Nephron progenitor cell (in vitro differentiated cells): Measurements from ENCODE around the gene TBC1D25.
"Not testable (repeated sequence)": the region's sequence is repeated elsewhere in the genome, so short reads cannot be mapped to it uniquely, and the experiment has no call there.

Experiments used
- DNase-seq: peaks from one replicate; pipeline ENCODE4 v3.0.0; 2021
- H3K27ac Mint-ChIP-seq: 2 replicates; pipeline ENCODE4 v1.8.0; 2021; ENCODE audit warnings: mild to moderate bottlenecking, moderate library complexity, mixed read lengths
- H3K27me3 Mint-ChIP-seq: 2 replicates; pipeline ENCODE4 v1.8.0; 2021; ENCODE audit warnings: mild to moderate bottlenecking, low read depth, mixed read lengths; ENCODE audit not compliant: poor library complexity
- H3K36me3 Mint-ChIP-seq: 2 replicates; pipeline ENCODE4 v1.8.0; 2021; ENCODE audit warnings: low read depth, mixed read lengths
- H3K4me1 Mint-ChIP-seq: 2 replicates; pipeline ENCODE4 v1.8.0; 2021; ENCODE audit warnings: mixed read lengths
- H3K4me3 Mint-ChIP-seq: 2 replicates; pipeline ENCODE4 v1.8.0; 2021; ENCODE audit warnings: mild to moderate bottlenecking, moderate library complexity, mixed read lengths
- H3K9me3 Mint-ChIP-seq: 2 replicates; pipeline ENCODE4 v1.8.0; 2021; ENCODE audit warnings: mild to moderate bottlenecking, moderate library complexity, mixed read lengths
- TF ChIP-seq, protein P1 (sequence below): fragments of 200-600 bp; sonication (generic); IDR thresholded peaks from 2 replicates; pipeline ENCODE4 v1.5.0; 2021; ENCODE audit warnings: antibody characterized with exemption

TBC1D25 gene

DNA sequence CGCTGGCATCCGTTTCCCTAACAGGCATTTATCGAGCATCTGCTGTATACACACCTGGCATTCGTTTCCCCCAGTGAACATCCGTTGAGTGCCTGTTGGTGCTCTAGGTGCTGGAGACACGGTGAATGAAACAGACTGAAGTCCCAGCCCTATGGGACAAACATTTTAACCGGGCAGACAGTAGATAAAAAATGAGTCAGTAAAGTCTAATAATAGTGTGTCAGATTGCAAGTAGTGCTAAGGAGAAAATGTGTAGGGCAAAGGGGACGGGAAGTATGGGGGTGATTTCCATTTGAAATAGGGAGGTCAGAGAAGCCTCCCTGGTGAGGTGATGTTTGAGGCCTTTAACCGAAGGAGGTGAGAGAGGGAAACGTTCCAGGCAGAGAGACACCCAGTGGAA lies 23.2 kb upstream of the TBC1D25 start:
- Mint-ChIP-seq H3K27me3 (peaks cover 7% of the 10 kb centered on the region), H3K4me1 (peaks cover 12% of the 10 kb centered on the region), H3K4me3 (no peak overlapping the region), H3K36me3 (peaks cover 10% of the 10 kb centered on the region), H3K27ac (no peak overlapping the region), H3K9me3 (peaks cover 62% of the 10 kb centered on the region)
- no peak for DNase-seq
- TF ChIP-seq, protein P1, sequence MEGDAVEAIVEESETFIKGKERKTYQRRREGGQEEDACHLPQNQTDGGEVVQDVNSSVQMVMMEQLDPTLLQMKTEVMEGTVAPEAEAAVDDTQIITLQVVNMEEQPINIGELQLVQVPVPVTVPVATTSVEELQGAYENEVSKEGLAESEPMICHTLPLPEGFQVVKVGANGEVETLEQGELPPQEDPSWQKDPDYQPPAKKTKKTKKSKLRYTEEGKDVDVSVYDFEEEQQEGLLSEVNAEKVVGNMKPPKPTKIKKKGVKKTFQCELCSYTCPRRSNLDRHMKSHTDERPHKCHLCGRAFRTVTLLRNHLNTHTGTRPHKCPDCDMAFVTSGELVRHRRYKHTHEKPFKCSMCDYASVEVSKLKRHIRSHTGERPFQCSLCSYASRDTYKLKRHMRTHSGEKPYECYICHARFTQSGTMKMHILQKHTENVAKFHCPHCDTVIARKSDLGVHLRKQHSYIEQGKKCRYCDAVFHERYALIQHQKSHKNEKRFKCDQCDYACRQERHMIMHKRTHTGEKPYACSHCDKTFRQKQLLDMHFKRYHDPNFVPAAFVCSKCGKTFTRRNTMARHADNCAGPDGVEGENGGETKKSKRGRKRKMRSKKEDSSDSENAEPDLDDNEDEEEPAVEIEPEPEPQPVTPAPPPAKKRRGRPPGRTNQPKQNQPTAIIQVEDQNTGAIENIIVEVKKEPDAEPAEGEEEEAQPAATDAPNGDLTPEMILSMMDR = no peak

DNA sequence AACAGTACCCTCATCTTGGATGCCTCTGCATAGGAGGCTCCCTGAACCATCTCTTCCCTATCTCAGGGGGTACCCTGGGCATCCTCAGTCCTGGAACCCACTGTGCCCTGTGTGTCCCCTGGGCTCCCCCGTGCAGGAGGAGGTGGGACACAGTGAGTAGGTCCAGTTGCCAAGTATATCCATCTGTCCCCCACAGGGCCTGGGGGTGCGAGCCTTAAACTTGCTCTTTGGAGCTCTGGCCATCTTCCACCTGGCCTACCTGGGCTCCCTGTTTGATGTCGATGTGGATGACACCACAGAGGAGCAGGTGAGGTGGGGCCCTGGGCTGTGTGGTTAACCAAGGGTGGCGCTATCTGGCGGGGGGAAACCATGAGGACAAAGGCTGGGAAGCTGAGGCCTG lies 22.5 kb upstream of the TBC1D25 start:
- Mint-ChIP-seq H3K4me1 (peaks cover 14% of the 10 kb centered on the region), H3K27me3 (peaks cover 7% of the 10 kb centered on the region), H3K36me3 (peaks cover 10% of the 10 kb centered on the region), H3K9me3 (peaks cover 60% of the 10 kb centered on the region), H3K4me3 (no peak overlapping the region), H3K27ac (no peak overlapping the region)
- TF ChIP-seq, protein P1 = no peak
- DNase-seq = no peak

DNA sequence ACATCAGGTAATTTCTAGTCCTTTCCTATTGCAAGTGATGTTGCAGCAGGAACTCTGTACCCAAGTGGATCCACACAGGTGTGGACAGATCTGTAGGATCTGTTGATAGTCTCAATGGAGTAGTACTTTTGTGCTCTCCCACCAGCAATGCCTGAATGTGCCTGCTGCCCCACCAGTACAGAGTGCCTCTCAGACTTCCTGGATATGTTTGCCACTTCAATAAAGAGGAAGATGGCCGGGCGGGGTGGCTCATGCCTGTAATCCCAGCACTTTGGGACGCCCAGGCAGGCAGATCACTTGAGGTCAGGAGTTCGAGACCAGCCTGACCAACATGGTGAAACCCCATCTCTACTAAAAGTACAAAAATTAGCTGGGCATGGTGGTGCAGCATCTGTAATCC lies 20.0 kb upstream of the TBC1D25 start:
- not testable (repeated sequence) for H3K27me3 Mint-ChIP-seq, H3K27ac Mint-ChIP-seq, H3K36me3 Mint-ChIP-seq, H3K4me3 Mint-ChIP-seq, DNase-seq
- Mint-ChIP-seq H3K4me1 (peaks cover 15% of the 10 kb centered on the region), H3K9me3 (peaks cover 56% of the 10 kb centered on the region)

DNA sequence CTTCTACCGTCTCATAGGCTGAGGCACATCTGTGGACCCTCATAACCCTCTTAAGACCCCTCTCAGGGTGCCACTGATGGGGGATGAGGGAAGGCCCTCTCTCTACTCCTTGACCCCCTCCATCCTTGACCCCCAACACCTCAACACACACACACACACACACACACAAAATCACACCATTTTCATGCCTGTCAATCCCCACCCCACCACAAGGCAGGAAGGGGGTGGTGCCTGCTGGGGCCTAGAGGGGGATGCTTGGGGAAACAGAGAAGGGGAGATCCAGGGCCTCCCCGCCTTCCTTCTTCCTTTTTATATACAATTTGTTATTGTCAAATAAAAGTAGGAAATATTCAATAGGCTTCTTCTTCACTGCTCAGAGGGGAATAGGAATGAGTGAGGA lies 19.1 kb upstream of the TBC1D25 start:
- H3K9me3 Mint-ChIP-seq = peaks cover 46% of the 10 kb centered on the region
- peaks cover under 1% of the 10 kb centered on the region for H3K27me3 Mint-ChIP-seq
- TF ChIP-seq, protein P1 = no peak
- no peak for DNase-seq
- H3K4me1 Mint-ChIP-seq = peaks cover 15% of the 10 kb centered on the region
- H3K36me3 Mint-ChIP-seq = peaks cover 8% of the 10 kb centered on the region
- peak overlapping the region; percentile 91 for H3K4me3 Mint-ChIP-seq
- H3K27ac Mint-ChIP-seq = no peak overlapping the region

DNA sequence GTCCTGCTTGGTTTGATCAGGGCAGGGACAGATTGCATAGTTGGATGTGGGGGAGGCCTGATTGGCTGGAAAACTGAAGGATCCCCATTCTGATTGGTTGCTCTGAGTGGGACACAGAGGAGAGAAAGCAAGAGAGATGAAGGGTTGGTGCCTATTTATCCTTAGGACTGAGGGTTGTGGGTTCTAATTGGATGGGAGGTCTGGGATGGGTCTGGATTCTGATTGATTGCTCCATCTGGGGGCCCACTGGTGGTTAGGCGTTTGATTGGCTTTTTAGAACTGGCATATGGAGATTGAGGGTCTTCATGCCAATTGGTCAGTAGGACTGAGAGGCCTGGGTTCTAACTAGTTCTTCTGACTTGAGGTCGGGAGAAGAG lies 18.6 kb upstream of the TBC1D25 start:
- H3K27me3 Mint-ChIP-seq = no peaks in the 10 kb centered on the region
- DNase-seq = no peak
- H3K36me3 Mint-ChIP-seq = peaks cover 8% of the 10 kb centered on the region
- peak overlapping the region; percentile 91 for H3K4me3 Mint-ChIP-seq
- H3K9me3 Mint-ChIP-seq = peaks cover 44% of the 10 kb centered on the region
- TF ChIP-seq, protein P1 = no peak
- H3K27ac Mint-ChIP-seq = peak overlapping the region; percentile 33
- H3K4me1 Mint-ChIP-seq = peaks cover 15% of the 10 kb centered on the region

DNA sequence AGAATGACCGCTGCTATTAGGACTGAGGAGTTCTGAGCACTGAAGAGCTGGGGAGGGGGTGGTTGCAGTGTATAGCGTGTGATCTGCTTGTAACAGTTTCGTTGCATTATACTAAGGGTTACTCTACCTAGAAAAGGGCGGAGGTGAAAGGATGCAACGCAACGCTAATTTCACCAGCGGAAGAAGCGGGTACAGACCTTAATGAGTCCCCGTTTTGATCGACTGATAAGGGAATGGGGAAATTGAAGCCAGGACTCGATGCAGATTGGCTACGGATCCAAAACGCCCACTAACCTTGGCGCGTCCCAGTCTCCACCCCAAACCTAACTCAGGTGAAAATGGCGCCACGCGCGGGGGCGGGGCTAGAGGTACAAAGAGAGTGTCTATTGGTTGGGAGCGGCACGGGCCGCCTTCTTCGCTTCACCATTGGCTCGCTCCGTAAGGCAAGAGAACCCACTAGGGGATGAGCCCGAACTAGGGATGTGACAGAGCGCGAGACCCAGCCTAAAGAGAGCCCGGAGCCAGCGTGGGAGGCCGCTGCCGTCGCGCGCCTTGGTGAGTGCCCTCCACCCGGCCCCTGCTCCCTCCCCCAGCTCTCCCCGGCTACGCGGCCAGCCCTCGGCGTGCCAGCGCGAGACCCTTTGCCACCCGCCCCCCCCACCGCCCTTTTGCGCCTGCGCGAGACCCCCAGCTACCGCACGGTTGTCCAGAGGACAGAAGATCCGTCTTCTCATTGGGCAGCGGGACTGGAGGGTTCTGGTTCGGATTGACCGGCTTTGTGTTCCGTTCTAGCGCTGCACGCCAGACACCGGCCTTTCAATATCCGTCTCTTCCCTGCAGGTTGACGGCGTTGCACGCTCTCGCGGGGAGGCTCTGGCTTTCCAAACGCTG lies 17.9 kb upstream of the TBC1D25 start, which contains the start of gene EBP:
Gene EBP (plus strand): TSS at position 456 of the 891 bp plus-strand sequence. CDS start 1,964 bp downstream, outside the sequence.
- TF ChIP-seq, protein P1 = no peak
- Mint-ChIP-seq H3K4me3 (peak within 1 kb of the TSS; percentile 91), H3K9me3 (peaks cover 41% of the 10 kb centered on the region), H3K36me3 (peaks cover 13% of the 10 kb centered on the region), H3K27ac (peak within 1 kb of the TSS; percentile 95), H3K4me1 (peaks cover 15% of the 10 kb centered on the region), H3K27me3 (no peaks in the 10 kb centered on the region)
- DNase-seq = peak; percentile 84
